SU-DHL-6 (cell line): Measurements from ENCODE around the gene NDUFA6.
"Not testable (repeated sequence)": the region's sequence is repeated elsewhere in the genome, so short reads cannot be mapped to it uniquely, and the experiment has no call there.

Source experiments
- H2AFZ ChIP-seq: fragments of 200-600 bp; sonication (generic); 2 replicates; pipeline ENCODE4 v1.6.1; 2014; ENCODE audit warnings: low read depth, mild to moderate bottlenecking, moderate library complexity, mixed read lengths, antibody characterized with exemption, low read length; ENCODE audit not compliant: severe bottlenecking
- H3F3A ChIP-seq: fragments of 200-600 bp; shearing (Covaris generic); 2 replicates; pipeline ENCODE4 v1.6.0; 2016; ENCODE audit warnings: antibody characterized with exemption, mild to moderate bottlenecking; ENCODE audit not compliant: insufficient read depth
- H3K27ac ChIP-seq: fragments of 200-600 bp; sonication (generic); 2 replicates; pipeline ENCODE4 v1.5.1; 2016; ENCODE audit warnings: low read depth, mild to moderate bottlenecking, low read length, moderate library complexity, mixed read lengths
- H3K27me3 ChIP-seq: fragments of 200-600 bp; sonication (generic), shearing (Covaris generic); 2 replicates; pipeline ENCODE4 v1.6.0; 2014; ENCODE audit warnings: mild to moderate bottlenecking, low read length
- H3K36me3 ChIP-seq: fragments of 200-600 bp; sonication (generic); 2 replicates; pipeline ENCODE4 v1.6.1; 2014; ENCODE audit warnings: mild to moderate bottlenecking, low read length, mixed read lengths
- H3K4me2 ChIP-seq: fragments of 300-600, 200-600 bp; shearing (Covaris generic), sonication (generic); 2 replicates; pipeline ENCODE4 v1.6.0; 2014; ENCODE audit warnings: low read length, low read depth, mild to moderate bottlenecking; ENCODE audit not compliant: poor library complexity, severe bottlenecking
- H3K4me3 ChIP-seq: fragments of 200-600 bp; sonication (generic); 2 replicates; pipeline ENCODE4 v1.5.1; 2014; ENCODE audit warnings: antibody characterized with exemption, low read length, mild to moderate bottlenecking, mixed read lengths; ENCODE audit not compliant: insufficient read depth, poor library complexity, severe bottlenecking
- H3K79me2 ChIP-seq: fragments of 200-600 bp; sonication (generic); 2 replicates; pipeline ENCODE4 v1.6.1; 2014; ENCODE audit warnings: mild to moderate bottlenecking, low read length, moderate library complexity; ENCODE audit not compliant: insufficient read depth
- H3K9ac ChIP-seq: fragments of 200-600 bp; sonication (generic); 2 replicates; pipeline ENCODE4 v1.7.0; 2014; ENCODE audit warnings: mild to moderate bottlenecking, low read length
- H3K9me2 ChIP-seq: fragments of 200-600 bp; sonication (generic); replicated peaks from 2 replicates; pipeline ENCODE4 v1.6.1; 2014; ENCODE audit warnings: low read length; ENCODE audit not compliant: insufficient read depth
- H3K9me3 ChIP-seq: fragments of 200-600 bp; sonication (generic); 2 replicates; pipeline ENCODE4 v1.6.1; 2014; ENCODE audit warnings: low read length, mixed read lengths; ENCODE audit not compliant: insufficient read depth
- H4K20me1 ChIP-seq: fragments of 200-600 bp; sonication (generic); 2 replicates; pipeline ENCODE4 v1.6.1; 2014; ENCODE audit warnings: low read depth, mild to moderate bottlenecking, antibody characterized with exemption, low read length, moderate library complexity, mixed read lengths
- EZH2phosphoT487 ChIP-seq: fragments of 200-600 bp; sonication (generic), shearing (Covaris generic); conservative IDR thresholded peaks from 2 replicates; pipeline ENCODE4 v1.6.1; 2018; ENCODE audit warnings: mild to moderate bottlenecking, antibody characterized with exemption, low read length, moderate library complexity, mixed read lengths
- TF ChIP-seq, protein P1 (sequence below): fragments of 200-600 bp; sonication (generic); IDR thresholded peaks from one replicate; pipeline ENCODE4 v1.5.1; 2017; ENCODE audit warnings: antibody characterized with exemption, mild to moderate bottlenecking, low read length, moderate library complexity; ENCODE audit not compliant: insufficient read depth, poor library complexity, severe bottlenecking

The NDUFA6 gene

DNA sequence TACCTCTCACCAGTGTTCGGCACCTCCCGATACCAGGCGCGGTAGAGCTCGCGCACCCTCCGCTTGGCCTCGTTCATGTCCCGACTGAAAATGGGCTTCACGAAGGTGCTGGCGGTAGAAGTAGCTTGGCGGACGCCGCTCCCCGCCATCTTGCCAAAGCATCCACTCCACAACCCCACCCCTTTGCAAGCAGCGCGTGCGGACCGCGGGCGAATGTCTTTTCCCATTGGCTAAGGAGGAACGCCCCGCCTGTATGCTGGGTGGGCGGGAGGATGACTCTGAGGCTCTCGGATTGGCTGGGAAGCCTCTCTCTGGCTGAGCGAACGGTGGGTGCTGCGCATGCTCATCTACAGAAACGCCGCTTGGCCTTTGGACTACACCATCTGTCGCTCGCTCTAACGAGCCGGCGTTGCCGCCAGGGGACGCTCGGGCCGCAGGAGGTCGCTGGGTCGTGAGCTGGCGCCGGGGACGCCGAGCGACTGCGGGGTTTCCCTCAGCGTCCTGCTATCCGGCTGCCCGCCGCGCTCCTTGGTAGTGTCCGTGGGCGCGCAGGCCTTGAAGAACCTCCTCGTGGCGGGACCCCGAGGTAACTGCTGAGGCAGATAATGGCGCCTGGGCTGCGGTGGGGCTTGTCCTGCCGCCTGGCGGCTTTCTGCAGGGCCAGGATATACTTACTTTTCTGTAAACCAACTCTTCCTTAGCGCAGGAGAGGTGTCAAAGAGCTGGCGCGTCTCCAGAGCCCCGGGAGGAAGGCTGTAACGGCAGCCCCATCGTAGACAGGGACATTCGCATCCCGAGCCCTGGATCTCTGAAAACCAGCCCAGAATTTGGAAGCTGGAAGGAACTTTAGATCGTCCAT is at the start of gene NDUFA6:
NDUFA6 (minus strand) TSS at position 177 of the 859 bp plus-strand sequence; CDS start at position 149, 28 bp downstream.
- peak within 1 kb of the TSS; percentile 82 for H3K9ac ChIP-seq
- H3K79me2 ChIP-seq = peaks cover 27% of the 10 kb centered on the region; the same call in 1 of the 2 replicates
- H3K9me2 ChIP-seq = no peaks in the 10 kb centered on the region
- H3F3A ChIP-seq = peaks cover 14% of the 10 kb centered on the region
- H3K27ac ChIP-seq = peak within 1 kb of the TSS; percentile 57
- TF ChIP-seq EZH2phosphoT487 = no peak
- TF ChIP-seq, protein P1, sequence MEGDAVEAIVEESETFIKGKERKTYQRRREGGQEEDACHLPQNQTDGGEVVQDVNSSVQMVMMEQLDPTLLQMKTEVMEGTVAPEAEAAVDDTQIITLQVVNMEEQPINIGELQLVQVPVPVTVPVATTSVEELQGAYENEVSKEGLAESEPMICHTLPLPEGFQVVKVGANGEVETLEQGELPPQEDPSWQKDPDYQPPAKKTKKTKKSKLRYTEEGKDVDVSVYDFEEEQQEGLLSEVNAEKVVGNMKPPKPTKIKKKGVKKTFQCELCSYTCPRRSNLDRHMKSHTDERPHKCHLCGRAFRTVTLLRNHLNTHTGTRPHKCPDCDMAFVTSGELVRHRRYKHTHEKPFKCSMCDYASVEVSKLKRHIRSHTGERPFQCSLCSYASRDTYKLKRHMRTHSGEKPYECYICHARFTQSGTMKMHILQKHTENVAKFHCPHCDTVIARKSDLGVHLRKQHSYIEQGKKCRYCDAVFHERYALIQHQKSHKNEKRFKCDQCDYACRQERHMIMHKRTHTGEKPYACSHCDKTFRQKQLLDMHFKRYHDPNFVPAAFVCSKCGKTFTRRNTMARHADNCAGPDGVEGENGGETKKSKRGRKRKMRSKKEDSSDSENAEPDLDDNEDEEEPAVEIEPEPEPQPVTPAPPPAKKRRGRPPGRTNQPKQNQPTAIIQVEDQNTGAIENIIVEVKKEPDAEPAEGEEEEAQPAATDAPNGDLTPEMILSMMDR = peak; percentile 84
- H3K4me3 ChIP-seq = peak within 1 kb of the TSS; percentile 67
- peak within 1 kb of the TSS; percentile 73 for H2AFZ ChIP-seq
- no peaks in the 10 kb centered on the region; the same call in 1 of the 2 replicates for H3K9me3 ChIP-seq
- H3K4me2 ChIP-seq = peak within 1 kb of the TSS; percentile 80
- H4K20me1 ChIP-seq = no peaks in the 10 kb centered on the region
- no peaks in the 10 kb centered on the region for H3K27me3 ChIP-seq
- H3K36me3 ChIP-seq = peaks cover 9% of the 10 kb centered on the region; the same call in 1 of the 2 replicates

DNA sequence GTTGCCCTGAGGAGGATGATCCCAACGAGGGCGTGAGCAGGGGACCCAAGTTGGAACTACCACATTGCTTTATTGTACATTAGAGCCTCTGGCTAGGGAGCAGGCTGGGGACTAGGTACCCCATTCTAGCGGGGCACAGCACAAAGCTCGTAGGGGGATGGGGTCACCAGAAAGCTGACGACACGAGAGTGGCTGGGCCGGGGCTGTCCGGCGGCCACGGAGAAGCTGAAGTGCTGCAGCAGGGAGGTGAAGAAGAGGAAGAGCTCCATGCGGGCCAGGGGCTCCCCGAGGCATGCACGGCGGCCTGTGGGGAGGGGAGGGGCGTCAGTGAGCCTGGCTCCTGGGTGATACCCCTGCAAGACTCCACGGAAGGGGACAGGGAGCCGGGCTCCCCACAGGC is 49.6 kb upstream of the NDUFA6 start:
- not testable (repeated sequence) for H3K9me2 ChIP-seq, H3K27ac ChIP-seq, H3K36me3 ChIP-seq, H2AFZ ChIP-seq, H3K9ac ChIP-seq, H3K4me3 ChIP-seq, H4K20me1 ChIP-seq, H3K79me2 ChIP-seq, H3K9me3 ChIP-seq, H3K27me3 ChIP-seq, H3K4me2 ChIP-seq, H3F3A ChIP-seq

- H3K9me3 ChIP-seq, H3K27ac ChIP-seq, H3K9me2 ChIP-seq, H3F3A ChIP-seq, H3K79me2 ChIP-seq, H3K27me3 ChIP-seq, H3K9ac ChIP-seq, H2AFZ ChIP-seq, H3K4me2 ChIP-seq, H4K20me1 ChIP-seq, H3K36me3 ChIP-seq, H3K4me3 ChIP-seq: not testable (repeated sequence)
Measured at GRCh38 chr22:42139508-42139907, 48.9 kb upstream of the NDUFA6 start.

GRCh38 chr22:42138972-42139371 is 48.4 kb upstream of the NDUFA6 start:
- no peaks in the 10 kb centered on the region for H3K9me3 ChIP-seq
- H3F3A ChIP-seq = no peaks in the 10 kb centered on the region
- H3K79me2 ChIP-seq = no peaks in the 10 kb centered on the region
- H3K27ac ChIP-seq = no peak overlapping the region
- no peaks in the 10 kb centered on the region for H3K9me2 ChIP-seq
- H3K36me3 ChIP-seq = no peaks in the 10 kb centered on the region
- H3K27me3 ChIP-seq = no peaks in the 10 kb centered on the region
- H3K4me2 ChIP-seq = no peak overlapping the region
- H4K20me1 ChIP-seq = no peaks in the 10 kb centered on the region
- H2AFZ ChIP-seq = no peak overlapping the region
- no peak overlapping the region for H3K9ac ChIP-seq
- H3K4me3 ChIP-seq = no peak overlapping the region
- no peak for TF ChIP-seq EZH2phosphoT487
- TF ChIP-seq, protein P1 = no peak
